ENCODE data around the gene ZNF385B.

Gene ZNF385B

GRCh38 chr2:179543361-179543901 lies 318.0 kb downstream of the ZNF385B start:
- no peak for DNase-seq

GRCh38 chr2:179541586-179541985 lies 319.8 kb downstream of the ZNF385B start:
- DNase-seq, result no peak

GRCh38 chr2:179539124-179539511 lies 322.3 kb downstream of the ZNF385B start:
- no peak for DNase-seq

GRCh38 chr2:179538406-179539123 lies 322.8 kb downstream of the ZNF385B start:
- no peak for DNase-seq

- DNase-seq, result no peak
Measured at GRCh38 chr2:179536185-179536584, 325.2 kb downstream of the ZNF385B start.

- DNase-seq, result no peak
Measured at GRCh38 chr2:179533875-179534274, 327.5 kb downstream of the ZNF385B start.

- no peak for DNase-seq
Measured at GRCh38 chr2:179532863-179533278, 328.5 kb downstream of the ZNF385B start.

- DNase-seq, result no peak
Measured at GRCh38 chr2:179528576-179529069, 332.8 kb downstream of the ZNF385B start.

- no peak for DNase-seq
Measured at GRCh38 chr2:179525340-179525739, 336.1 kb downstream of the ZNF385B start.

GRCh38 chr2:179524809-179525339 lies 336.5 kb downstream of the ZNF385B start:
- DNase-seq, result no peak

GRCh38 chr2:179521944-179522343 lies 339.5 kb downstream of the ZNF385B start:
- no peak for DNase-seq

GRCh38 chr2:179518830-179519229 lies 342.6 kb downstream of the ZNF385B start:
- DNase-seq, result no peak

- no peak for DNase-seq
Measured at GRCh38 chr2:179513181-179513580, 348.2 kb downstream of the ZNF385B start.

- DNase-seq, result no peak
Measured at GRCh38 chr2:179512281-179513035, 349.0 kb downstream of the ZNF385B start.

GRCh38 chr2:179511105-179511789 lies 350.2 kb downstream of the ZNF385B start:
- no peak for DNase-seq

- no peak for DNase-seq
Measured at GRCh38 chr2:179495315-179495714, 366.1 kb downstream of the ZNF385B start.

- DNase-seq, result no peak
Measured at GRCh38 chr2:179488563-179488962, 372.8 kb downstream of the ZNF385B start.

- no peak for DNase-seq
Measured at GRCh38 chr2:179487010-179487731, 374.2 kb downstream of the ZNF385B start.

- DNase-seq, result no peak
Measured at GRCh38 chr2:179483131-179483530, 378.3 kb downstream of the ZNF385B start.

- DNase-seq, result no peak
Measured at GRCh38 chr2:179479947-179480346, 381.5 kb downstream of the ZNF385B start.

- DNase-seq, result no peak
Measured at GRCh38 chr2:179478771-179479170, 382.6 kb downstream of the ZNF385B start.

GRCh38 chr2:179470992-179471391 lies 390.4 kb downstream of the ZNF385B start:
- DNase-seq, result no peak

All from NCI-H526 (cell line).